DOHH2 (cell line): ENCODE data around the gene FNBP1L.

Experiments used
- EZH2phosphoT487 ChIP-seq: fragments of 200-600 bp; sonication (generic); IDR thresholded peaks from 2 replicates; pipeline ENCODE4 v1.6.1; 2017; ENCODE audit warnings: borderline replicate concordance, mild to moderate bottlenecking, antibody characterized with exemption, low read length, moderate library complexity, mixed read lengths
- TF ChIP-seq, protein P1 (sequence below): fragments of 200-600 bp; sonication (generic); IDR thresholded peaks from one replicate; pipeline ENCODE4 v1.5.1; 2014; ENCODE audit warnings: antibody characterized with exemption, mild to moderate bottlenecking, low read depth, low read length; ENCODE audit not compliant: poor library complexity, severe bottlenecking

DNA sequence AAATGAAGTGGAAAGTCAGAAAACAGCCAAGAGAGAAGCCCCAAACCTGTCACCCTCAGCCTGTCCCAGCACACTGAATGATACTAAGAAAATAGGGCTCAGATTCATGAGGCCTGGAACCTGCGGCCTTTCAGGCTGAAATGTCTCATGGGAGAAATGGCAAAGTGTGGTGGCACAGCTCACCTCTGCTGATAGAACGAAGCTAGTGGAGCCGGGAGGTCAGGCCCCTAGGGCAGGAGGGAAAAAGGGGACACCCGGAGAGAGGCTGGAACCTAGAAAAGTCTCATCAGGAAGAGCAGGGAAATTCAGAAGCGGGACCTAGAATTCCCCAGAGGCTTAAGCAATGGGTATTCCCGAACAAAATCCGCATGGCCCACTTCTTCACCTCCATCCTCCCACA is 126.6 kb downstream of the FNBP1L start:
- TF ChIP-seq, protein P1, sequence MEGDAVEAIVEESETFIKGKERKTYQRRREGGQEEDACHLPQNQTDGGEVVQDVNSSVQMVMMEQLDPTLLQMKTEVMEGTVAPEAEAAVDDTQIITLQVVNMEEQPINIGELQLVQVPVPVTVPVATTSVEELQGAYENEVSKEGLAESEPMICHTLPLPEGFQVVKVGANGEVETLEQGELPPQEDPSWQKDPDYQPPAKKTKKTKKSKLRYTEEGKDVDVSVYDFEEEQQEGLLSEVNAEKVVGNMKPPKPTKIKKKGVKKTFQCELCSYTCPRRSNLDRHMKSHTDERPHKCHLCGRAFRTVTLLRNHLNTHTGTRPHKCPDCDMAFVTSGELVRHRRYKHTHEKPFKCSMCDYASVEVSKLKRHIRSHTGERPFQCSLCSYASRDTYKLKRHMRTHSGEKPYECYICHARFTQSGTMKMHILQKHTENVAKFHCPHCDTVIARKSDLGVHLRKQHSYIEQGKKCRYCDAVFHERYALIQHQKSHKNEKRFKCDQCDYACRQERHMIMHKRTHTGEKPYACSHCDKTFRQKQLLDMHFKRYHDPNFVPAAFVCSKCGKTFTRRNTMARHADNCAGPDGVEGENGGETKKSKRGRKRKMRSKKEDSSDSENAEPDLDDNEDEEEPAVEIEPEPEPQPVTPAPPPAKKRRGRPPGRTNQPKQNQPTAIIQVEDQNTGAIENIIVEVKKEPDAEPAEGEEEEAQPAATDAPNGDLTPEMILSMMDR, result no peak
- TF ChIP-seq EZH2phosphoT487, result no peak
